ENCODE results near the gene ANKRD13A. TPM values are rescaled to one million over a fixed set of nuclear protein-coding genes. Genes with fewer than 3 reads are reported as not detected.

ANKRD13A gene
- polyA plus RNA-seq, 1 of the 3 experiments (the other 2 are of a cell fraction), result 42.8 TPM

GRCh38 chr12:109966546-109966945 lies 32.7 kb upstream of the ANKRD13A start:
- TF ChIP-seq ELF1 (IDR thresholded peaks at IDR 0.05), result no peak
- TF ChIP-seq IRF3 (IDR thresholded peaks at IDR 0.05; ENCODE audit: low read depth, low read length), result no peak
- no peak for TF ChIP-seq SMC3 (IDR thresholded peaks at IDR 0.05; ENCODE audit: low read depth, low read length)
- no peak for TF ChIP-seq MEF2A (IDR thresholded peaks at IDR 0.05; ENCODE audit: borderline replicate concordance, low read depth)
- no peak for TF ChIP-seq PBX3 (IDR thresholded peaks at IDR 0.05)
- TF ChIP-seq MXI1 (IDR thresholded peaks at IDR 0.05; ENCODE audit: low read depth, low read length), result no peak
- no peaks in the 10 kb centered on the region for H3K79me2 ChIP-seq (ENCODE audit: insufficient read depth)
- H3K27ac ChIP-seq (ENCODE audit: low read depth in 2 of 2, low read length in 1 of 2), result no peak overlapping the region
- no peaks in the 10 kb centered on the region for H3K9me2 ChIP-seq
- H3K36me3 ChIP-seq (replicated peaks in 1 of 2; ENCODE audit: control insufficient read depth in 1 of 2, insufficient read depth in 2 of 2, low read length in 1 of 2), result peaks cover 31 to 38% of the 10 kb centered on the region in 2 experiments
- H4K20me1 ChIP-seq (ENCODE audit: insufficient read depth), result no peaks in the 10 kb centered on the region
- H3K9ac ChIP-seq, result no peak overlapping the region
- H3F3A ChIP-seq (replicated peaks; ENCODE audit: insufficient read depth), result peaks cover 9% of the 10 kb centered on the region
- POLR2A ChIA-PET, result no interaction called here
- H3K4me3 ChIP-seq (ENCODE audit: low read depth in 2 of 2, low read length in 1 of 2), result no peak overlapping the region
- H2AFZ ChIP-seq (ENCODE audit: low read depth), result no peak overlapping the region
- no peak overlapping the region for H3K4me2 ChIP-seq
- DNase-seq, result no peak
- no peaks in the 10 kb centered on the region for H3K4me1 ChIP-seq (ENCODE audit: control insufficient read depth in 1 of 2, insufficient read depth in 2 of 2, low read depth in 1 of 2, low read length in 1 of 2)
- CTCF ChIA-PET, result no interaction called here
- 94% methylated on average over 4 of the region's 4 CpGs for whole genome bisulfite sequencing (ENCODE audit: low lambda C conversion rate)
- H3K27me3 ChIP-seq (ENCODE audit: insufficient read depth), result no peaks in the 10 kb centered on the region
- H3K9me3 ChIP-seq, result no peaks in the 10 kb centered on the region

GRCh38 chr12:109967383-109968031 lies 31.7 kb upstream of the ANKRD13A start:
- ChIA-PET CTCF (interaction anchor here (1.2 kb wide), 1 partner anchor 122 kb away, joined by 6 read pairs; no protein-coding TSS in a partner anchor), POLR2A (no interaction called here)
- WGBS (ENCODE audit: low lambda C conversion rate), result 85% methylated on average over 8 of the region's 8 CpGs
- Histone ChIP-seq H3K27ac (ENCODE audit: low read depth in 2 of 2, low read length in 1 of 2) (no peak overlapping the region), H3K27me3 (ENCODE audit: insufficient read depth) (no peaks in the 10 kb centered on the region), H3K4me2 (no peak overlapping the region), H3F3A (replicated peaks; ENCODE audit: insufficient read depth) (peaks cover 9% of the 10 kb centered on the region), H3K9ac (no peak overlapping the region), H3K36me3 (replicated peaks in 1 of 2; ENCODE audit: control insufficient read depth in 1 of 2, insufficient read depth in 2 of 2, low read length in 1 of 2) (peaks cover 32 to 36% of the 10 kb centered on the region in 2 experiments), H3K9me3 (no peaks in the 10 kb centered on the region), H3K9me2 (no peaks in the 10 kb centered on the region), H3K4me1 (ENCODE audit: control insufficient read depth in 1 of 2, insufficient read depth in 2 of 2, low read depth in 1 of 2, low read length in 1 of 2) (no peaks in the 10 kb centered on the region), H4K20me1 (ENCODE audit: insufficient read depth) (no peaks in the 10 kb centered on the region), H3K4me3 (ENCODE audit: low read depth in 2 of 2, low read length in 1 of 2) (no peak overlapping the region), H3K79me2 (ENCODE audit: insufficient read depth) (no peaks in the 10 kb centered on the region), H2AFZ (ENCODE audit: low read depth) (no peak overlapping the region)
- no peak for TF ChIP-seq POLR2AphosphoS5 (IDR thresholded peaks at IDR 0.05; ENCODE audit: low read depth, low read length)
- TF ChIP-seq JUND (IDR thresholded peaks at IDR 0.05), result no peak
- TF ChIP-seq RFX5 (IDR thresholded peaks at IDR 0.05; ENCODE audit: low read length), result no peak
- TF ChIP-seq TAF1 (IDR thresholded peaks at IDR 0.05; ENCODE audit: borderline replicate concordance, low read depth, low read length), result no peak
- no peak for TF ChIP-seq EP300 (IDR thresholded peaks at IDR 0.05; ENCODE audit: borderline replicate concordance in 1 of 2, low read depth in 1 of 2, low read length in 1 of 2)
- no peak for TF ChIP-seq PBX3 (IDR thresholded peaks at IDR 0.05)
- no peak for TF ChIP-seq ZBTB33 (IDR thresholded peaks at IDR 0.05; ENCODE audit: borderline replicate concordance, low read depth)
- TF ChIP-seq RCOR1 (IDR thresholded peaks at IDR 0.05; ENCODE audit: low read length), result no peak
- no peak for TF ChIP-seq MEF2A (IDR thresholded peaks at IDR 0.05; ENCODE audit: borderline replicate concordance, low read depth)
- TF ChIP-seq CHD2 (IDR thresholded peaks at IDR 0.05; ENCODE audit: low read length, partially characterized antibody), result no peak
- no peak for TF ChIP-seq IRF3 (IDR thresholded peaks at IDR 0.05; ENCODE audit: low read depth, low read length)
- no peak for TF ChIP-seq YY1 (IDR thresholded peaks at IDR 0.05; ENCODE audit: low read depth)
- no peak for TF ChIP-seq REST (IDR thresholded peaks at IDR 0.05; ENCODE audit: low read depth, low read length)
- DNase-seq, result no peak

Data from SK-N-SH (cell line).